Panc1 (cell line): Measurements from ENCODE around the gene ARL9.

Experiments
- CTCF ChIP-seq: fragments of 450-650 bp; IDR thresholded peaks from 2 replicates; pipeline ENCODE4 v1.5.1; 2017; ENCODE audit warnings: mild to moderate bottlenecking
- POLR2AphosphoS5 ChIP-seq: IDR thresholded peaks from 2 replicates; pipeline ENCODE4 v1.6.1; 2012; ENCODE audit warnings: mild to moderate bottlenecking, low read depth, low read length, moderate library complexity
- REST ChIP-seq, 2 experiments: IDR thresholded peaks; 2 replicates each; pipeline ENCODE4 v1.6.1; 2011 to 2012; ENCODE audit warnings: low read depth in 2 of 2, control low read depth in 1 of 2, low read length in 1 of 2, mild to moderate bottlenecking in 1 of 2, moderate library complexity in 1 of 2; ENCODE audit not compliant: insufficient read depth in 1 of 2
- SIN3A ChIP-seq: IDR thresholded peaks from 2 replicates; pipeline ENCODE4 v1.6.1; 2012; ENCODE audit warnings: low read depth, mild to moderate bottlenecking, low read length, moderate library complexity, borderline replicate concordance; ENCODE audit not compliant: insufficient read depth

GRCh38 chr4:56512166-56512565 is 6.6 kb downstream of the ARL9 start:
- TF ChIP-seq CTCF, result no peak
- TF ChIP-seq SIN3A, result no peak
- no peak for TF ChIP-seq POLR2AphosphoS5
- TF ChIP-seq REST (IDR thresholded peaks at IDR 0.05; ENCODE audit: insufficient read depth in 1 of 2, low read depth in 2 of 2, low read length in 1 of 2), result no peak
